Glutamatergic neuron (in vitro differentiated cells): ENCODE results near the gene RPL35. TPM values are rescaled to one million over a fixed set of nuclear protein-coding genes. Genes with fewer than 3 reads are reported as not detected.

Experiments
- DNase-seq: peaks from one replicate; pipeline ENCODE4 v3.0.0; 2022
- H3K27ac Mint-ChIP-seq: one replicate; pipeline ENCODE4 v1.8.0; 2020; ENCODE audit warnings: mild to moderate bottlenecking, mixed read lengths, inconsistent platforms; ENCODE audit not compliant: unreplicated experiment
- H3K27me3 Mint-ChIP-seq: one replicate; pipeline ENCODE4 v1.8.0; 2020; ENCODE audit warnings: mild to moderate bottlenecking, moderate library complexity, mixed read lengths, inconsistent platforms; ENCODE audit not compliant: unreplicated experiment
- H3K36me3 Mint-ChIP-seq: one replicate; pipeline ENCODE4 v1.8.0; 2020; ENCODE audit warnings: mild to moderate bottlenecking, mixed read lengths, inconsistent platforms; ENCODE audit not compliant: unreplicated experiment
- H3K4me1 Mint-ChIP-seq: one replicate; pipeline ENCODE4 v1.8.0; 2020; ENCODE audit warnings: mild to moderate bottlenecking, low read depth, mixed read lengths, inconsistent platforms; ENCODE audit not compliant: unreplicated experiment
- H3K4me3 Mint-ChIP-seq: one replicate; pipeline ENCODE4 v1.8.0; 2020; ENCODE audit warnings: mild to moderate bottlenecking, mixed read lengths, inconsistent platforms; ENCODE audit not compliant: unreplicated experiment
- H3K9me3 Mint-ChIP-seq: one replicate; pipeline ENCODE4 v1.8.0; 2020; ENCODE audit warnings: mild to moderate bottlenecking, moderate library complexity, mixed read lengths, inconsistent platforms; ENCODE audit not compliant: unreplicated experiment
- total RNA-seq: library from RNA; stranded (reverse); fragmentation: NEBNext Ultra II Directional; extraction: Animal tissue kit (Norgen Biotek cat#: 25700); gene quantifications from one replicate; pipeline ENCODE4 v1.2.1, GENCODE V29; 2021; ENCODE audit not compliant: unreplicated experiment
- TF ChIP-seq, protein P1 (sequence below): fragments of 200-600 bp; sonication (generic); IDR thresholded peaks from one replicate; pipeline ENCODE4 v1.5.0; 2021; ENCODE audit not compliant: partially characterized antibody, unreplicated experiment

RPL35 gene
- total RNA-seq, 1 donor from 2014 or later, result 559 TPM

GRCh38 chr9:124835026-124835557 is 26.7 kb downstream of the RPL35 start:
- DNase-seq, result no peak
- Mint-ChIP-seq H3K27me3 (no peaks in the 10 kb centered on the region), H3K4me3 (no peak overlapping the region), H3K36me3 (no peaks in the 10 kb centered on the region), H3K9me3 (peaks cover 5% of the 10 kb centered on the region), H3K4me1 (no peaks in the 10 kb centered on the region), H3K27ac (no peak overlapping the region)
- TF ChIP-seq, protein P1, sequence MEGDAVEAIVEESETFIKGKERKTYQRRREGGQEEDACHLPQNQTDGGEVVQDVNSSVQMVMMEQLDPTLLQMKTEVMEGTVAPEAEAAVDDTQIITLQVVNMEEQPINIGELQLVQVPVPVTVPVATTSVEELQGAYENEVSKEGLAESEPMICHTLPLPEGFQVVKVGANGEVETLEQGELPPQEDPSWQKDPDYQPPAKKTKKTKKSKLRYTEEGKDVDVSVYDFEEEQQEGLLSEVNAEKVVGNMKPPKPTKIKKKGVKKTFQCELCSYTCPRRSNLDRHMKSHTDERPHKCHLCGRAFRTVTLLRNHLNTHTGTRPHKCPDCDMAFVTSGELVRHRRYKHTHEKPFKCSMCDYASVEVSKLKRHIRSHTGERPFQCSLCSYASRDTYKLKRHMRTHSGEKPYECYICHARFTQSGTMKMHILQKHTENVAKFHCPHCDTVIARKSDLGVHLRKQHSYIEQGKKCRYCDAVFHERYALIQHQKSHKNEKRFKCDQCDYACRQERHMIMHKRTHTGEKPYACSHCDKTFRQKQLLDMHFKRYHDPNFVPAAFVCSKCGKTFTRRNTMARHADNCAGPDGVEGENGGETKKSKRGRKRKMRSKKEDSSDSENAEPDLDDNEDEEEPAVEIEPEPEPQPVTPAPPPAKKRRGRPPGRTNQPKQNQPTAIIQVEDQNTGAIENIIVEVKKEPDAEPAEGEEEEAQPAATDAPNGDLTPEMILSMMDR, result no peak

- TF ChIP-seq, protein P1, result no peak
- Mint-ChIP-seq H3K27me3 (no peaks in the 10 kb centered on the region), H3K9me3 (peaks cover 5% of the 10 kb centered on the region), H3K4me3 (no peak overlapping the region), H3K36me3 (no peaks in the 10 kb centered on the region), H3K4me1 (no peaks in the 10 kb centered on the region), H3K27ac (no peak overlapping the region)
- no peak for DNase-seq
These were observed 27.2 kb downstream of the RPL35 start for GRCh38 chr9:124834591-124834990.

DNA sequence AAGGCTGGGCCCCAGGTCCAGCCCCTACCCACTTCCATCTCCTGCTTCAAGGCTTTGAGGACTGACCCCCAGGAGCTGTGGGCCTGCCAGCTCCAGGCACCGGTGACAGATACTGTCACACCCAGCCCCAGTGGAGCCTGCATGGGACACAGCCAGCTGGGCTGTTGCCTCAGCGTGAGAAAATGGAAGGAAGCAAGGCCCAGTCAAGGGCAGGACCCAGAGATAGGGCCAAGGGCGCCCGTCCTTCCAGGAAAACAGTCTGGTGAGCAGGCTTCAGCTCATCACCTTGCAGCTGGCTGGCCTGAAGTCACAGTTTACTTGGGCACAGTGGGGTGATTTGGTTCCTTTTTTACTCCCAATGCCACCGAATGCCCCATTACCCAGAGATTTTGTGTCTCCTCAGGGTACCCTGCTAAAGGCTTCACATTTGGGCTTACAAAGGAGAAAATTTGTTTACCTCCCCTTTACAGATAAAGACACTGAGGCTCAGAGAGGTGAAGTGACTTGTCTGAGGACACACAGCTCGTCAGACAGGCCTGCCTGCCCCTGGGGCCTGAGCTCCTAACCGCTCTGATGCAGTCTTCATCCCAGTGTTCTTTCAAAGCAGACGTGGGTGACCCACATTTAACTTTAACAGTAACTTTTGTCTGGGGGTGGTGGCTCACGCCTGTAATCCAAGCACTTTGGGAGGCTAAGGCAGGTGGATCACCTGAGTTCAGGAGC is 30.0 kb downstream of the RPL35 start:
- H3K9me3 Mint-ChIP-seq, result peaks cover 1% of the 10 kb centered on the region
- H3K4me3 Mint-ChIP-seq, result no peak overlapping the region
- DNase-seq, result no peak
- H3K36me3 Mint-ChIP-seq, result no peaks in the 10 kb centered on the region
- H3K4me1 Mint-ChIP-seq, result no peaks in the 10 kb centered on the region
- H3K27me3 Mint-ChIP-seq, result no peaks in the 10 kb centered on the region
- TF ChIP-seq, protein P1, result no peak
- H3K27ac Mint-ChIP-seq, result no peak overlapping the region

DNA sequence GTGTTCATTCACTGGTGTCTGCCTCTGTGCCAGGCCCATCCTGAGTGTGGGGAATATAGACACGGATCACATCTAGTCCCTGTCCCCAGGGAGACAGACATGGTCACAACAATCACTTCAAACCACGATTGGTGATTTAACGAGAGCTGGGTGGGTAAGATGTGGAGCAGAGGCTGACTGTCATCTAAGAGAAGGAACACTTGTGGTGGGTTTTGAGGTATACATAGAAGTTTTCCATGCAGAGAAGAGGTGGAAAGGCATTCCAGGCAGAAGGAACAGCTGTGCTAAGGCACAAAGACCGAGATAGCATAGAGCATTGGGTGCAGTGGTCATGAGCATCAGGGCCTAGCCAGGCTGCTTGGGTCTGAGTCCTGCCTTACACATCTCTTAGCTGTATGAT is 31.2 kb downstream of the RPL35 start:
- no peaks in the 10 kb centered on the region for H3K4me1 Mint-ChIP-seq
- DNase-seq, result no peak
- no peak overlapping the region for H3K27ac Mint-ChIP-seq
- H3K4me3 Mint-ChIP-seq, result no peak overlapping the region
- H3K27me3 Mint-ChIP-seq, result no peaks in the 10 kb centered on the region
- H3K36me3 Mint-ChIP-seq, result peaks cover 5% of the 10 kb centered on the region
- TF ChIP-seq, protein P1, result no peak
- H3K9me3 Mint-ChIP-seq, result peaks cover 3% of the 10 kb centered on the region

- Mint-ChIP-seq H3K27me3 (no peaks in the 10 kb centered on the region), H3K27ac (no peak overlapping the region), H3K4me3 (no peak overlapping the region), H3K36me3 (peaks cover 5% of the 10 kb centered on the region), H3K4me1 (no peaks in the 10 kb centered on the region), H3K9me3 (peaks cover 2% of the 10 kb centered on the region)
- TF ChIP-seq, protein P1, result no peak
- no peak for DNase-seq
These were observed 32.5 kb downstream of the RPL35 start for GRCh38 chr9:124829334-124829669.
